GM18867 (cell line): ENCODE results near the gene PTGS1.
"Not testable (repeated sequence)": the region's sequence is repeated elsewhere in the genome, so short reads cannot be mapped to it uniquely, and the experiment has no call there.

ENCODE experiments used
- ATAC-seq: cut with Tn5 transposase; IDR thresholded peaks from one replicate; pipeline ENCODE4 v1.9.1; 2021; ENCODE audit warnings: mild to moderate bottlenecking, moderate library complexity; ENCODE audit not compliant: unreplicated experiment

Gene PTGS1

GRCh38 chr9:122370869-122371755 is at the start of gene PTGS1:
Gene PTGS1, plus strand, starts transcription at chr9:122371024. Its CDS starts 61 bp downstream, at chr9:122371085.
- peak; percentile 59 for ATAC-seq

- ATAC-seq, result no peak
These were observed 48.3 kb upstream of the PTGS1 start for GRCh38 chr9:122322553-122322952.

GRCh38 chr9:122324665-122325064 is 46.2 kb upstream of the PTGS1 start:
- ATAC-seq, result not testable (repeated sequence)

- ATAC-seq, result no peak
These were observed 45.7 kb upstream of the PTGS1 start for GRCh38 chr9:122325124-122325523.

GRCh38 chr9:122327175-122327574 is 43.6 kb upstream of the PTGS1 start:
- ATAC-seq, result no peak

GRCh38 chr9:122329597-122329996 is 41.2 kb upstream of the PTGS1 start:
- ATAC-seq, result no peak

- ATAC-seq, result not testable (repeated sequence)
These were observed 40.4 kb upstream of the PTGS1 start for GRCh38 chr9:122330466-122330865.

GRCh38 chr9:122331523-122331927 is 39.3 kb upstream of the PTGS1 start:
- no peak for ATAC-seq

GRCh38 chr9:122332083-122332482 is 38.7 kb upstream of the PTGS1 start:
- no peak for ATAC-seq

GRCh38 chr9:122332644-122333043 is 38.2 kb upstream of the PTGS1 start:
- ATAC-seq, result no peak

GRCh38 chr9:122333169-122333808 is 37.5 kb upstream of the PTGS1 start:
- ATAC-seq, result no peak

GRCh38 chr9:122334916-122335315 is 35.9 kb upstream of the PTGS1 start:
- no peak for ATAC-seq

- no peak for ATAC-seq
These were observed 34.6 kb upstream of the PTGS1 start for GRCh38 chr9:122336189-122336588.

GRCh38 chr9:122336866-122337555 is 33.8 kb upstream of the PTGS1 start:
- ATAC-seq, result peak; percentile 87

- ATAC-seq, result no peak
These were observed 33.3 kb upstream of the PTGS1 start for GRCh38 chr9:122337556-122337929.

- ATAC-seq, result no peak
These were observed 32.3 kb upstream of the PTGS1 start for GRCh38 chr9:122338536-122338935.

- no peak for ATAC-seq
These were observed 31.8 kb upstream of the PTGS1 start for GRCh38 chr9:122338994-122339393.

- ATAC-seq, result no peak
These were observed 31.2 kb upstream of the PTGS1 start for GRCh38 chr9:122339579-122339978.

GRCh38 chr9:122340161-122340560 is 30.7 kb upstream of the PTGS1 start:
- no peak for ATAC-seq

GRCh38 chr9:122342323-122343050 is 28.3 kb upstream of the PTGS1 start:
- no peak for ATAC-seq
